H9 (cell line): ENCODE data around the gene STRADA. TPM values are rescaled to one million over a fixed set of nuclear protein-coding genes. Genes with fewer than 3 reads are reported as not detected.

Source experiments
- DNase-seq: peaks from one replicate; pipeline ENCODE4 v3.0.0-alpha.2; 2017
- H2AFZ ChIP-seq: one replicate; pipeline ENCODE4 v1.6.1; 2013; ENCODE audit warnings: mild to moderate bottlenecking, low read length, control low read depth, moderate library complexity
- H2AK5ac ChIP-seq: 2 replicates; pipeline ENCODE4 v1.6.1; 2013; ENCODE audit warnings: low read length, control low read depth, mixed read lengths; ENCODE audit not compliant: insufficient read length
- H2BK120ac ChIP-seq: one replicate; pipeline ENCODE4 v1.6.1; 2013; ENCODE audit warnings: low read depth, mild to moderate bottlenecking, low read length, control low read depth, inconsistent platforms; ENCODE audit not compliant: poor library complexity, severe bottlenecking
- H2BK12ac ChIP-seq: 2 replicates; pipeline ENCODE4 v1.6.1; 2013; ENCODE audit warnings: low read length, control low read depth, mixed read lengths, low read depth; ENCODE audit not compliant: insufficient read length
- H2BK15ac ChIP-seq: 2 replicates; pipeline ENCODE4 v1.6.1; 2013; ENCODE audit warnings: low read depth, low read length, control low read depth
- H2BK20ac ChIP-seq: one replicate; pipeline ENCODE4 v1.6.1; 2013; ENCODE audit warnings: low read depth, mild to moderate bottlenecking, low read length, control low read depth, inconsistent platforms; ENCODE audit not compliant: poor library complexity, severe bottlenecking
- H2BK5ac ChIP-seq: 2 replicates; pipeline ENCODE4 v1.6.1; 2013; ENCODE audit warnings: low read length, control low read depth, mixed read lengths; ENCODE audit not compliant: insufficient read length
- H3K14ac ChIP-seq: 2 replicates; pipeline ENCODE4 v1.6.1; 2013; ENCODE audit warnings: low read length, control low read depth; ENCODE audit not compliant: insufficient read depth
- H3K18ac ChIP-seq: 2 replicates; pipeline ENCODE4 v1.6.1; 2013; ENCODE audit warnings: low read depth, mild to moderate bottlenecking, mixed read lengths, low read length, control low read depth; ENCODE audit not compliant: insufficient read length
- H3K23ac ChIP-seq: 2 replicates; pipeline ENCODE4 v1.6.1; 2013; ENCODE audit warnings: low read length, control low read depth, mixed read lengths, low read depth; ENCODE audit not compliant: insufficient read length
- H3K23me2 ChIP-seq: 2 replicates; pipeline ENCODE4 v1.6.1; 2013; ENCODE audit warnings: low read depth, mild to moderate bottlenecking, mixed read lengths, low read length, control low read depth; ENCODE audit not compliant: insufficient read length, poor library complexity, severe bottlenecking
- H3K27ac ChIP-seq: 2 replicates; pipeline ENCODE4 v1.5.1; 2013; ENCODE audit warnings: low read length, control low read depth, mixed read lengths, low read depth; ENCODE audit not compliant: insufficient read length
- H3K27me3 ChIP-seq: 2 replicates; pipeline ENCODE4 v1.6.1; 2013; ENCODE audit warnings: low read length, control low read depth, inconsistent platforms; ENCODE audit not compliant: insufficient read depth
- H3K4ac ChIP-seq: 2 replicates; pipeline ENCODE4 v1.6.1; 2013; ENCODE audit warnings: low read depth, mild to moderate bottlenecking, control low read depth, inconsistent platforms, low read length, moderate library complexity
- H3K4me1 ChIP-seq: 2 replicates; pipeline ENCODE4 v1.6.1; 2013; ENCODE audit warnings: low read length, control low read depth, inconsistent platforms; ENCODE audit not compliant: insufficient read depth
- H3K4me2 ChIP-seq: 2 replicates; pipeline ENCODE4 v1.6.1; 2013; ENCODE audit warnings: low read length, control low read depth, mixed read lengths; ENCODE audit not compliant: insufficient read length, insufficient read depth
- H3K56ac ChIP-seq: 2 replicates; pipeline ENCODE4 v1.6.1; 2013; ENCODE audit warnings: low read depth, mild to moderate bottlenecking, mixed read lengths, low read length, control low read depth; ENCODE audit not compliant: insufficient read length
- H3K79me1 ChIP-seq: 2 replicates; pipeline ENCODE4 v1.6.1; 2013; ENCODE audit warnings: low read depth, mild to moderate bottlenecking, moderate library complexity, low read length, control low read depth, inconsistent platforms; ENCODE audit not compliant: insufficient read depth, poor library complexity, severe bottlenecking
- H3K79me2 ChIP-seq: 2 replicates; pipeline ENCODE4 v1.6.1; 2013; ENCODE audit warnings: low read length, control low read depth, inconsistent platforms; ENCODE audit not compliant: insufficient read depth
- H3K9ac ChIP-seq: 2 replicates; pipeline ENCODE4 v1.6.1; 2013; ENCODE audit warnings: low read length, control low read depth, mixed read lengths; ENCODE audit not compliant: insufficient read length; ENCODE audit errors: extremely low read depth
- H3K9me3 ChIP-seq: one replicate; pipeline ENCODE4 v1.6.1; 2013; ENCODE audit warnings: low read depth, low read length, inconsistent platforms; ENCODE audit not compliant: control insufficient read depth
- H3T11ph ChIP-seq: one replicate; pipeline ENCODE4 v1.6.1; 2013; ENCODE audit warnings: mild to moderate bottlenecking, low read length, control low read depth, inconsistent platforms
- H4K20me1 ChIP-seq: one replicate; pipeline ENCODE4 v1.6.1; 2013; ENCODE audit not compliant: control insufficient read depth, insufficient read length, insufficient read depth
- H4K5ac ChIP-seq: 2 replicates; pipeline ENCODE4 v1.6.1; 2013; ENCODE audit warnings: low read depth, mild to moderate bottlenecking, mixed read lengths, low read length, control low read depth; ENCODE audit not compliant: insufficient read length
- H4K8ac ChIP-seq: replicated peaks from 2 replicates; pipeline ENCODE4 v1.6.1; 2013; ENCODE audit warnings: low read length, control low read depth, mixed read lengths, low read depth; ENCODE audit not compliant: insufficient read length
- H4K91ac ChIP-seq: 2 replicates; pipeline ENCODE4 v1.6.1; 2013; ENCODE audit warnings: low read depth, mild to moderate bottlenecking, moderate library complexity, mixed read lengths, low read length, control low read depth; ENCODE audit not compliant: insufficient read length
- H3K27ac Mint-ChIP-seq, 3 experiments: 2 replicates in 2 of 3; 3 replicates in 1 of 3; pipeline ENCODE4 v1.8.0; 2020 to 2021; ENCODE audit warnings: mixed read lengths in 3 of 3, mild to moderate bottlenecking in 1 of 3, moderate library complexity in 1 of 3
- H3K27me3 Mint-ChIP-seq: 2 replicates; pipeline ENCODE4 v1.8.0; 2021; ENCODE audit warnings: low read depth, mild to moderate bottlenecking, moderate library complexity, mixed read lengths
- H3K36me3 Mint-ChIP-seq, 3 experiments: 2 replicates in 2 of 3; 3 replicates in 1 of 3; pipeline ENCODE4 v1.8.0; 2020 to 2021; ENCODE audit warnings: low read depth in 3 of 3, mixed read lengths in 3 of 3; ENCODE audit not compliant: insufficient read depth in 1 of 3
- H3K4me1 Mint-ChIP-seq, 2 experiments: 2 replicates each; pipeline ENCODE4 v1.8.0; 2020; ENCODE audit warnings: mixed read lengths in 2 of 2
- H3K4me3 Mint-ChIP-seq, 2 experiments: 2 replicates in 1 of 2; 3 replicates in 1 of 2; pipeline ENCODE4 v1.8.0; 2020 to 2021; ENCODE audit warnings: mild to moderate bottlenecking in 2 of 2, mixed read lengths in 2 of 2, moderate library complexity in 1 of 2
- H3K9me3 Mint-ChIP-seq, 2 experiments: 2 replicates in 1 of 2; 3 replicates in 1 of 2; pipeline ENCODE4 v1.8.0; 2020; ENCODE audit warnings: mild to moderate bottlenecking in 2 of 2, mixed read lengths in 2 of 2, moderate library complexity in 1 of 2
- CTCF ChIP-seq: fragments of 200-600 bp; sonication (generic); conservative IDR thresholded peaks from 3 replicates; pipeline ENCODE4 v1.8.0; 2021; ENCODE audit warnings: antibody characterized with exemption, mild to moderate bottlenecking
- WGBS: extraction: QIAGEN DNeasy Blood & Tissue Kit; methylation state at CpG from one replicate; pipeline ENCODE4 v1.1.7; 2013; ENCODE audit warnings: missing lambda C conversion rate, low lambda C conversion rate, mixed read lengths; ENCODE audit not compliant: insufficient read length; ENCODE audit errors: extremely low coverage; 5-methylcytosine and 5-hydroxymethylcytosine counted together
- total RNA-seq: library from RNA; stranded (reverse); gene quantifications from 2 replicates; pipeline ENCODE4 v1.2.1, GENCODE V29; 2021

STRADA gene
- total RNA-seq, 1 experiment from 2014 or later: 35.0 TPM

GRCh38 chr17:63783522-63783921 is 41.9 kb upstream of the STRADA start:
- H4K20me1 ChIP-seq: peaks cover 2% of the 10 kb centered on the region
- peaks cover 6% of the 10 kb centered on the region for H3K79me1 ChIP-seq
- Mint-ChIP-seq H3K27me3 (no peaks in the 10 kb centered on the region), H3K4me3 (peak overlapping the region in 1 of 2 experiments; percentile 38; a peak in 1 of 5 replicates), H3K36me3 (peaks cover 20 to 59% (median 41%) of the 10 kb centered on the region in 3 experiments; a peak in 6 of 7 replicates), H3K4me1 (0 out of 4 replicates have a peak, but pooled peaks cover 2 to 5% of the 10 kb centered on the region in 2 experiments), H3K9me3 (no peaks in the 10 kb centered on the region), H3K27ac (peak overlapping the region in 2 of 3 experiments; percentile 17 to 22; a peak in 1 of 7 replicates)
- TF ChIP-seq CTCF: no peak
- H3K9me3 ChIP-seq: no peaks in the 10 kb centered on the region
- peaks cover 43% of the 10 kb centered on the region for H3K79me2 ChIP-seq
- H4K91ac ChIP-seq: no peak overlapping the region
- no peak overlapping the region for H2BK12ac ChIP-seq
- no peak overlapping the region for H3K27ac ChIP-seq
- H3K4me2 ChIP-seq: no peak overlapping the region
- no peak overlapping the region for H3K9ac ChIP-seq
- no peak overlapping the region for H4K8ac ChIP-seq
- no peak overlapping the region for H2AFZ ChIP-seq
- H3K23me2 ChIP-seq: no peaks in the 10 kb centered on the region
- no CpG with 5 or more reads among the region's 6 CpGs for WGBS
- no peak overlapping the region for H3K23ac ChIP-seq
- no peak overlapping the region for H3K18ac ChIP-seq
- DNase-seq: no peak
- no peak overlapping the region for H3K56ac ChIP-seq
- H2BK120ac ChIP-seq: no peak overlapping the region
- H2BK15ac ChIP-seq: no peak overlapping the region
- no peak overlapping the region for H3T11ph ChIP-seq
- H2BK5ac ChIP-seq: no peak overlapping the region
- no peaks in the 10 kb centered on the region for H3K4me1 ChIP-seq
- no peak overlapping the region for H3K14ac ChIP-seq
- H3K27me3 ChIP-seq: no peaks in the 10 kb centered on the region
- no peak overlapping the region for H4K5ac ChIP-seq
- no peak overlapping the region for H2AK5ac ChIP-seq
- no peak overlapping the region for H3K4ac ChIP-seq
- no peak overlapping the region for H2BK20ac ChIP-seq
